RWPE1 (cell line): ENCODE measurements around the gene NDEL1.

Experiments
- CTCF ChIA-PET: fragments of 350-600 bp; sonication (Branson Sonifier 250); formaldehyde crosslinking; extraction: SDS; loops from one replicate; lab custom pipeline; 2021; lab: Yijun Ruan, JAX
- POLR2A ChIA-PET: fragments of 400-600 bp; formaldehyde crosslinking; extraction: SDS; loops from one replicate; lab custom pipeline; 2020; ENCODE audit warnings: antibody characterized with exemption; ENCODE audit not compliant: low non-redundant PET; lab: Yijun Ruan, JAX
- DNase-seq: peaks from one replicate; pipeline ENCODE4 v3.0.0; 2012; ENCODE audit warnings: low spot score
- H3K27ac ChIP-seq: fragments of 450-650 bp; 2 replicates; pipeline ENCODE4 v1.5.1; 2017
- CTCF ChIP-seq: fragments of 450-650 bp; conservative IDR thresholded peaks from 2 replicates; pipeline ENCODE4 v1.5.1; 2017; ENCODE audit warnings: low read depth, mild to moderate bottlenecking

Gene NDEL1

GRCh38 chr17:8436844-8437171 lies 1.1 kb downstream of the NDEL1 start:
- ChIA-PET CTCF (interaction anchor here (0.7 to 1.1 kb wide), 3 partner anchors 27 to 1214 kb away, joined by 3 read pairs; no protein-coding TSS in a partner anchor), POLR2A (interaction anchor here (0.6 to 1.3 kb wide), 2 partner anchors 53 to 296 kb away, joined by 3 to 7 read pairs; no protein-coding TSS in a partner anchor)
- no peak for TF ChIP-seq CTCF
- no peak overlapping the region for H3K27ac ChIP-seq
- no peak for DNase-seq

GRCh38 chr17:8438441-8438840 lies 2.8 kb downstream of the NDEL1 start:
- ChIA-PET POLR2A (interaction anchor here (0.6 kb wide), 1 partner anchor 55 kb away, joined by 4 read pairs; no protein-coding TSS in a partner anchor), CTCF (interaction anchor here (0.6 kb wide), 1 partner anchor 283 kb away, joined by 3 read pairs; no protein-coding TSS in a partner anchor)
- no peak for TF ChIP-seq CTCF
- DNase-seq = no peak
- H3K27ac ChIP-seq = no peak overlapping the region

GRCh38 chr17:8439681-8440080 lies 4.0 kb downstream of the NDEL1 start:
- CTCF ChIA-PET = interaction anchor here (0.6 kb wide), 2 partner anchors 29 to 43 kb away, joined by 3 to 4 read pairs; no protein-coding TSS in a partner anchor
- no peak overlapping the region for H3K27ac ChIP-seq
- DNase-seq = no peak
- TF ChIP-seq CTCF = no peak
- POLR2A ChIA-PET = no interaction called here

GRCh38 chr17:8441690-8442089 lies 6.0 kb downstream of the NDEL1 start:
- no peak for TF ChIP-seq CTCF
- ChIA-PET CTCF (no interaction called here), POLR2A (no interaction called here)
- DNase-seq = no peak
- H3K27ac ChIP-seq = no peak overlapping the region

- ChIA-PET POLR2A (no interaction called here), CTCF (no interaction called here)
- DNase-seq = no peak
- no peak for TF ChIP-seq CTCF
- no peak overlapping the region for H3K27ac ChIP-seq
Measured at GRCh38 chr17:8442310-8442709, 6.6 kb downstream of the NDEL1 start.

GRCh38 chr17:8443756-8444155 lies 8.1 kb downstream of the NDEL1 start:
- ChIA-PET CTCF (interaction anchor here (0.6 to 0.7 kb wide), 2 partner anchors 8 to 276 kb away, joined by 3 read pairs; partner anchors contain the start of gene NDEL1), POLR2A (no interaction called here)
- TF ChIP-seq CTCF = no peak
- DNase-seq = no peak
- no peak overlapping the region for H3K27ac ChIP-seq
